OCI-LY3 (cell line): ENCODE measurements around the gene EDDM3A.

Experiments
- CTCF ChIP-seq: fragments of 200-600, 300-600 bp; sonication (generic); IDR thresholded peaks from 2 replicates; pipeline ENCODE4 v1.5.1; 2014; ENCODE audit warnings: antibody characterized with exemption, low read length, low read depth
- EZH2phosphoT487 ChIP-seq: fragments of 200-600 bp; shearing (Covaris generic); IDR thresholded peaks from 2 replicates; pipeline ENCODE4 v1.6.1; 2018; ENCODE audit warnings: antibody characterized with exemption, mixed run types, low read depth

GRCh38 chr14:20782280-20782890 is 36.7 kb downstream of the EDDM3A start:
- TF ChIP-seq CTCF = no peak
- no peak for TF ChIP-seq EZH2phosphoT487
